SK-N-SH treated with all-trans-retinoic acid at 6 μM for 48 hours (cell line): ENCODE data around the gene GPC3.

Experiments used
- ATAC-seq: fragments of 200-7000 bp; cut with Tn5 transposase; 3 replicates; pipeline ENCODE4 v1.9.1; 2020; ENCODE audit warnings: mild to moderate bottlenecking, moderate library complexity
- ARNTL ChIP-seq: fragments of 450-650 bp; formaldehyde crosslinking; IDR thresholded peaks from 2 replicates; pipeline ENCODE4 v1.5.0; 2020; ENCODE audit warnings: low read depth, mild to moderate bottlenecking, moderate library complexity, borderline replicate concordance
- BACH2 ChIP-seq: fragments of 250-450 bp; sonication (Bioruptor Pico); IDR thresholded peaks from 2 replicates; pipeline ENCODE4 v1.9.0; 2021; ENCODE audit warnings: mild to moderate bottlenecking, borderline replicate concordance
- CREB5 ChIP-seq: fragments of 250-450 bp; sonication (Bioruptor Pico); IDR thresholded peaks from 2 replicates; pipeline ENCODE4 v1.5.1; 2020; ENCODE audit warnings: low read depth, mild to moderate bottlenecking, moderate library complexity
- CSDC2 ChIP-seq: fragments of 250-450 bp; sonication (Bioruptor Pico); IDR thresholded peaks from 2 replicates; pipeline ENCODE4 v1.5.0; 2020; ENCODE audit warnings: mild to moderate bottlenecking, moderate library complexity
- CSRNP3 ChIP-seq: fragments of 250-450 bp; sonication (Bioruptor Pico); IDR thresholded peaks from 2 replicates; pipeline ENCODE4 v1.5.1; 2021; ENCODE audit warnings: mild to moderate bottlenecking, moderate library complexity
- ESRRG ChIP-seq: fragments of 250-450 bp; sonication (Bioruptor Pico); IDR thresholded peaks from 2 replicates; pipeline ENCODE4 v1.6.1; 2021; ENCODE audit warnings: mild to moderate bottlenecking
- GLIS3 ChIP-seq: fragments of 250-450 bp; sonication (Bioruptor Pico); IDR thresholded peaks from 2 replicates; pipeline ENCODE4 v1.5.0; 2020; ENCODE audit warnings: mild to moderate bottlenecking, moderate library complexity
- ISL1 ChIP-seq: fragments of 250-450 bp; sonication (Bioruptor Pico); IDR thresholded peaks from 2 replicates; pipeline ENCODE4 v2.1.2; 2022; ENCODE audit warnings: mild to moderate bottlenecking, moderate library complexity
- OSR1 ChIP-seq: fragments of 250-450 bp; sonication (Bioruptor Pico); IDR thresholded peaks from 2 replicates; pipeline ENCODE4 v1.8.0; 2022; ENCODE audit warnings: moderate library complexity, mild to moderate bottlenecking, inconsistent platforms
- PATZ1 ChIP-seq: fragments of 250-450 bp; sonication (Bioruptor Pico); IDR thresholded peaks from 2 replicates; pipeline ENCODE4 v1.8.0; 2020; ENCODE audit warnings: mild to moderate bottlenecking, moderate library complexity, borderline replicate concordance
- POU6F1 ChIP-seq: fragments of 250-450 bp; sonication (Bioruptor Pico); IDR thresholded peaks from 2 replicates; pipeline ENCODE4 v1.8.0; 2021; ENCODE audit warnings: low read depth, mild to moderate bottlenecking, moderate library complexity, borderline replicate concordance
- PPARA ChIP-seq: fragments of 250-450 bp; sonication (Bioruptor Pico); IDR thresholded peaks from 2 replicates; pipeline ENCODE4 v1.5.0; 2020; ENCODE audit warnings: mild to moderate bottlenecking, borderline replicate concordance
- SNAI2 ChIP-seq: fragments of 250-450 bp; sonication (Bioruptor Pico); IDR thresholded peaks from 2 replicates; pipeline ENCODE4 v1.5.0; 2020; ENCODE audit warnings: mild to moderate bottlenecking, moderate library complexity
- TCF4 ChIP-seq: fragments of 250-450 bp; sonication (Bioruptor Pico); IDR thresholded peaks from 2 replicates; pipeline ENCODE4 v1.8.0; 2021; ENCODE audit warnings: mild to moderate bottlenecking, moderate library complexity, borderline replicate concordance
- TSHZ2 ChIP-seq: fragments of 250-450 bp; sonication (Bioruptor Pico); IDR thresholded peaks from 2 replicates; pipeline ENCODE4 v1.5.0; 2020; ENCODE audit warnings: mild to moderate bottlenecking, moderate library complexity
- ZC3H10 ChIP-seq: fragments of 250-450 bp; sonication (Bioruptor Pico); IDR thresholded peaks from 2 replicates; pipeline ENCODE4 v1.5.1; 2021; ENCODE audit warnings: mild to moderate bottlenecking, moderate library complexity
- ZFP30 ChIP-seq: fragments of 450-650 bp; formaldehyde crosslinking; IDR thresholded peaks from 2 replicates; pipeline ENCODE4 v1.5.0; 2022; ENCODE audit warnings: mild to moderate bottlenecking, moderate library complexity
- ZNF565 ChIP-seq: fragments of 450-650 bp; formaldehyde crosslinking; conservative IDR thresholded peaks from 2 replicates; pipeline ENCODE4 v1.5.0; 2020; ENCODE audit warnings: low read depth, mild to moderate bottlenecking, moderate library complexity
- ZNF70 ChIP-seq: fragments of 450-650 bp; formaldehyde crosslinking; IDR thresholded peaks from 2 replicates; pipeline ENCODE4 v1.5.0; 2020; ENCODE audit warnings: mild to moderate bottlenecking, moderate library complexity
- ZNF8 ChIP-seq: fragments of 450-650 bp; formaldehyde crosslinking; IDR thresholded peaks from 2 replicates; pipeline ENCODE4 v1.5.0; 2020; ENCODE audit warnings: mild to moderate bottlenecking, moderate library complexity

GPC3 gene

GRCh38 chrX:134004084-134004483, 18.7 kb upstream of the GPC3 start:
- TF ChIP-seq CREB5 (no peak), ISL1 (CRISPR knock-in tag) (no peak), ZC3H10 (no peak), ESRRG (CRISPR knock-in tag) (no peak), SNAI2 (CRISPR knock-in tag) (no peak), ARNTL (CRISPR knock-in tag) (no peak), TCF4 (CRISPR knock-in tag) (no peak), POU6F1 (CRISPR knock-in tag) (no peak), CSRNP3 (CRISPR knock-in tag) (no peak), OSR1 (CRISPR knock-in tag) (no peak), ZNF8 (CRISPR knock-in tag) (no peak), BACH2 (CRISPR knock-in tag) (no peak), ZFP30 (CRISPR knock-in tag) (no peak), TSHZ2 (no peak), PPARA (no peak), ZNF70 (CRISPR knock-in tag) (no peak), CSDC2 (CRISPR knock-in tag) (no peak), PATZ1 (CRISPR knock-in tag) (no peak)
- peak; percentile 87 for ATAC-seq

GRCh38 chrX:134002921-134003615, 17.7 kb upstream of the GPC3 start:
- TF ChIP-seq CSRNP3 (CRISPR knock-in tag) (no peak), ESRRG (CRISPR knock-in tag) (no peak), POU6F1 (CRISPR knock-in tag) (no peak), ZNF8 (CRISPR knock-in tag) (no peak), ZNF565 (CRISPR knock-in tag) (no peak), ZFP30 (CRISPR knock-in tag) (no peak), GLIS3 (CRISPR knock-in tag) (no peak)

More at GRCh38 chrX:134002921-134003615, 17.7 kb upstream of the GPC3 start:
- no peak for ATAC-seq
